HG03280 (cell line): ENCODE data around the gene TNN.
"Not testable (repeated sequence)": the region's sequence is repeated elsewhere in the genome, so short reads cannot be mapped to it uniquely, and the experiment has no call there.

ENCODE experiments used
- ATAC-seq: cut with Tn5 transposase; IDR thresholded peaks from one replicate; pipeline ENCODE4 v1.9.1; 2021; ENCODE audit warnings: mild to moderate bottlenecking, moderate library complexity; ENCODE audit not compliant: unreplicated experiment

The TNN gene

DNA sequence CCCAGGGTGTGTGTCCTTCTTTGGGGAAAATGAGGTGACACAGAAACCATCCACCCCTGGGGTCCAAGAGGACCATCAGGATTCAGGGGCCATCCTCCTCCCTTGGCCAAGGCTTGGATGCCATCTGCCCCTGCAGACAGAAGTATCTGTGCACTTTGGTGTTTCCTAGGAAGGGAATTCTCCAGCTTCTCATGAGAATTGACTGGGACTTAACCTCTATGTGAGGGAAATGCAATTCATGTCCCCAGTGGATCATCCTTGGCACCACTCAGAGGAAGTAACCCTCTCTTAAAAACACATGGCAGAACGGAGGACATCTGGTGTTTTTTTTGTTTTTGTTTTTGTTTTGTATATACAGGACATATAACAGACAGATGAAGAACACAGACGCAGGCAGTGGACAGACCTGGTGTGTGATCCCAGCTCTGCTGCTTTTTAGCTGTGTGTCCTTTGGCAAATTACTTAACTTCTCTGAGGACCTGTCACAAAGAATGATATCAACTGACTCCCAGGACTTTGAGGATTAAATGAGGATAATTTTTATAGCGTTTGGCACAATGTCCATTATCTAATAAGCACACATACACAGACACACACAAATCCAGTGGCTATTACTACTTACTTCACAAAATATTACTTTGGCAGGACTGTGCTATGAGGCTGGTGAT, 3.8 kb downstream of the TNN start:
- no peak for ATAC-seq

- ATAC-seq = no peak
Measured at GRCh38 chr1:175072099-175072951, 4.7 kb downstream of the TNN start.

DNA sequence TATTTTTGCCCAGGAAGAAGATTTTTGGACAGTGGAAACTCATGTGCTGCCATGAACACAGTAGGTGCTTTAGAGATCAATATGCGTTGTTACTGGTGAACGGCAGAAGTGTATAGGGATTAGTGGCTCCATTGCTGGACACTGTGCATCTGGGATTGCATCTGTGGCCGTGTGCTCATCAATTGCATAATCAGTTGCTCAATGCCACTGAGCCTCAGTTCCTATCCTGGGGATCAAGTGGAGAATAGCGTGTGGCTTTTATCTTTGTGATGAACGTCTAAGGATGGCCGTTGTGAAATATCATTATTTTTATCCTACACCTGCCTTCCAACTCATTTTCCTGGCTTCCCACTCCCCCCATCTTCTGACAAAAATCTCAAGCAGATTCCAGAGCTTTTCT, 5.4 kb downstream of the TNN start:
- ATAC-seq = no peak

GRCh38 chr1:175073633-175074032, 6.0 kb downstream of the TNN start:
- no peak for ATAC-seq

DNA sequence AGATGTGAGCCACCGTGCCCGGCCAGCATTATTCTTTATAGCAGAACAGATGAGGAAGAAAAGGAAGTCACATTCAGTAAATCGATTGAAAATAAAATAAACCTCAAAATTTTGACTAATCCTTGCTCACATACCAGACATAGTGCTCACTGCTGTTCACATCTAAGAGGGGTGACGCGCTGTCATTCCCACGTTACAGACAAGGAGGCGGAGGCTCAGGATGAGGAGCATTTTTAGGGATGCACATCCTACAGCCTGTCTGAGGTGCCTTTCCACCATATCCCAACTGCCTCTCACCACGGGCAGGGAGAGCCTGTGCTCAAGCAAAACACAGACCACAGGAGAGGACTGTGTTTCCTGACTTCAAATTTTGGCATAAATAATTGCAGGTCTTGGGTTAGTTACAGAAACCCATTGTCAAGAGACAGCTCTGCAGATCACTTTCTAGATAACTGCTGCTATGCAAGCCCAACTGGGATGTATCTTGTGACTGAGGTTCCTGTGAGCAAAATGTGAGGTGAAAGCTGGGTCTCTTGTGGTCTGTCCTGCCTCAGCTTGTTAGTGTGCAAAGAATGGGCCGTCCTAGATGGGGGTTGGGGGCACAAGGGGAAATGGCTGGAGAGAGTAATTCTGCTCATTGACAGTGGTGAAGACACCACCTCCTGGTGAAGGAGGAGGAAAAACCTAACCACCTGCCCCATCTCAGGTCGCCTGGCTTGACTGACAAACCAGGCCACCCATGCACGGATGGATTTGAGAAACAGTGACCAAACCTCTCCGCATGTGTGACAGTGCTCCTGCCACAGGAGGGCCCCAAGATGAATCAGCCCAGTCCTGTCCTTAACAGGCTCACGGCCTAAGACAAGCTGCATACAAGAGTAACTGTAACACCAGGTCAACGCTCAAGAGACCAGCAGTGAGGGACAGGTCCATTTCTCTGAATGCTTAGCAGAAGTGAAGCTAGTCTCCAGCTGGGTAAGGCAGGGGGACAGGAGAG, 8.2 kb downstream of the TNN start:
- ATAC-seq = no peak

DNA sequence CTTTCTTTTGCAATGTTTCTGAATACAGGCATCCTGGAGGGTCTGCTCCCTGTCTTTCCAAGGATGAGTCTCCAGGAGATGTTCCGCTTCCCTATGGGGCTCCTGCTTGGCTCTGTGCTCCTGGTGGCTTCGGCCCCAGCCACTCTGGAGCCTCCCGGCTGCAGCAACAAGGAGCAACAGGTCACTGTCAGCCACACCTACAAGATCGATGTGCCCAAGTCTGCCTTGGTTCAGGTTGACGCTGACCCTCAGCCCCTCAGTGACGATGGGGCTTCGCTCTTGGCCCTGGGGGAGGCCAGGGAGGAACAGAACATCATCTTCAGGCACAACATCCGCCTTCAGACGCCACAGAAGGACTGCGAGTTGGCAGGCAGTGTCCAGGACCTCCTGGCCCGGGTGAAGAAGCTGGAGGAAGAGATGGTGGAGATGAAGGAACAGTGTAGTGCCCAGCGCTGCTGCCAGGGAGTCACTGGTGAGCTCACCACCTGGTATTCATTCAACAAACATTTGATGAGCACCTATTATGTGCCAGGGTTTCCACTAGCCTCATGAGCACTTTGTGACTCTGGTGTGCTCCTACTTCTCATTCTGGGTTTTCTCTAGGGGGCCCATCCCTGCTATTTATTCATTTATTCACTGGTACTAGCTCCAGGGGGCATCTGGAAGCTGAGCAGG, 9.9 kb downstream of the TNN start:
- ATAC-seq = no peak

DNA sequence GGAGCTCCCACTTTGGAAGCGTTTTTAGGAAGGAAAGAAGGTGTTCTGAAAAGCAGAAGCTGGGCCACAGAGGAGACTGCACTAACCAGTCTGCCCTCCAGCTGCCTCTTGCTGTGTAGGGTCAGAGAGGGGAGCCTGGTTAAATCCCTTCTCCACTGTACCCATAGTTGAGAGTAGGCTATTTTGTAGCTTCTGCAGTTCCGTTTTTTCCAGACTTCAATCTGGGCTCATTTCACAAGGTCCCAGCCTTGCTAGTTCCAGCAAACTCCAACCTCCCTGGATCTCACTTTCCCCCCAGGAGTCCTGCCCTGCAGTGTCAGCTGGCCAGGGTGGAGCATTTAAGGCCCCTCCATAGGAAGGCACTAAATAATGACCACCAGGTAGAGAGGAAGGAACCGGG, 11.0 kb downstream of the TNN start:
- no peak for ATAC-seq

DNA sequence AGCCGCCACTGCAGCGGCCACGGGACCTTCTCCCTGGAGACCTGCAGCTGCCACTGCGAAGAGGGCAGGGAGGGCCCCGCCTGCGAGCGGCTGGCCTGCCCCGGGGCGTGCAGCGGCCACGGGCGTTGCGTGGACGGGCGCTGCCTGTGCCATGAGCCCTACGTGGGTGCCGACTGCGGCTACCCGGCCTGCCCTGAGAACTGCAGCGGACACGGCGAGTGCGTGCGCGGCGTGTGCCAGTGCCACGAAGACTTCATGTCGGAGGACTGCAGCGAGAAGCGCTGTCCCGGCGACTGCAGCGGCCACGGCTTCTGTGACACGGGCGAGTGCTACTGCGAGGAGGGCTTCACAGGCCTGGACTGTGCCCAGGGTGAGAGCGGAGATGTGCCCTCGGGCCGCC, 11.7 kb downstream of the TNN start:
- ATAC-seq = no peak

DNA sequence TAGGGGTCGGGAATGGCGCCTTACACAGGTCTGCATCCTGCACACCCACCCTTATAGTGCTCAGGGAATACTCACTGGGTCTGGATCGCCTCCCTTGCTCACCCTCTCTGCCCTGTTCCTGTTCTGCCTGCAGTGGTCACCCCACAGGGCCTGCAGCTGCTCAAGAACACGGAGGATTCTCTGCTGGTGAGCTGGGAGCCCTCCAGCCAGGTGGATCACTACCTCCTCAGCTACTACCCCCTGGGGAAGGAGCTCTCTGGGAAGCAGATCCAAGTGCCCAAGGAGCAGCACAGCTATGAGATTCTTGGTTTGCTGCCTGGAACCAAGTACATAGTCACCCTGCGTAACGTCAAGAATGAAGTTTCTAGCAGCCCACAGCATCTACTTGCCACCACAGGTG, 12.4 kb downstream of the TNN start:
- ATAC-seq = no peak

DNA sequence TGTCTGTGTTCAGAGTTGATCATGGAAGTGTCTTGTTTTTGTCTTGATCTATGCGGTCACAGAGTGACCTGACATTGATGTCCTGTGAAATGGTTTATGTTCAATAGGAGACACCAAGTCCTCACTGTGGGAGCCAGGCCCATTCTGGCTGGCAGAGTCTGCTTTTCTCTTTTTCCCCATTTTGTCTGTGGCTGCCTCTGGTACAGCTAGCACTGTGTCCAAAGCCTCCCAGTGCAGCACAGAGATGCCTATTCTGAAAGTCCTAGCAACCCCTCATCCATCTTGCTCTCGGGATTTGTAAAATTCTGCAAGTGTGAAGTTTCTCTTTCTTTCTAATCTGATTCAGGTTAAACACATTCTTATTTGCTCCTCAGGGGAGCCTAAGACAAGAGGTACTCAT, 14.3 kb downstream of the TNN start:
- ATAC-seq = no peak

DNA sequence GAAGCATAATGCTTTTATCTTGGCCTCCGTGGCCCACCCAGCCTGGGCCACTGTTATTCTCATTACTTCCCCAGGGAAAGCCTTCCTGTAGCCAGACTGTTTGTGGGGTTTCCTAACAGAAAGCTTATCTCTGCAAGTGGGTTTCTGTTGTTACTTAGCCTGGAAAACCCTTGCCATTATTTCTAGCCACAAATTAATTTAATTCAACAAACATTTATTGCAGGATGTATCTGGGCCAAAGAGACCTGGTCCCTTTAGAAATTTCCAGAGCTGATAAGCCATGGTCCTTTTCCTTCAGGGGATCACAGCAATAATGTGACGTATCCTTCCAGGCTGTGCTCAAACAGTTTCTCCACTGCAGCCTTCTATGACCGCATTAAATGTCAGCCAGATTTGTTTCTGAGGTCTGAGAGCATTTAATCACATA, 20.9 kb downstream of the TNN start:
- ATAC-seq = no peak

- no peak for ATAC-seq
Measured at GRCh38 chr1:175089136-175089718, 21.6 kb downstream of the TNN start.

- no peak for ATAC-seq
Measured at GRCh38 chr1:175090780-175091179, 23.1 kb downstream of the TNN start.

GRCh38 chr1:175094626-175095025, 27.0 kb downstream of the TNN start:
- ATAC-seq = no peak

DNA sequence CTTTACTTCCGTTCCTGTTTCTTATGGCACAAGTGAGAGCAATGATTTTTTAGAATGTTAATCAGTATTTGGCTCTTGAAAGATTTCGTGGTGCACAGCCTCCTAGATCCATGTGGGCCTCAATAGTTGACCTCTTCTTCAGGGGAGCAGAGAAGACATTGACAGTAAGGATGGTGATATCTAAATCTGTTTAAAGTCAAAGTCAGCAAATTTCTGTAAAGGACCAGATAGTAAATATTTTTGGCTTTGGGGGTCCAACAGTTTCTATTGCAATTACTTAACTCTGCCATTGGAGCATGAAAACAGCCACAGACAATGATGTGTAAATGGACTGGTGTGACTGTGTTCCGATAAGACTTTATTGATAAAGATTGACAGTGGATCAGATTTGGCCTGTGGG, 27.4 kb downstream of the TNN start:
- ATAC-seq = no peak

GRCh38 chr1:175095978-175096607, 28.5 kb downstream of the TNN start:
- ATAC-seq = no peak

DNA sequence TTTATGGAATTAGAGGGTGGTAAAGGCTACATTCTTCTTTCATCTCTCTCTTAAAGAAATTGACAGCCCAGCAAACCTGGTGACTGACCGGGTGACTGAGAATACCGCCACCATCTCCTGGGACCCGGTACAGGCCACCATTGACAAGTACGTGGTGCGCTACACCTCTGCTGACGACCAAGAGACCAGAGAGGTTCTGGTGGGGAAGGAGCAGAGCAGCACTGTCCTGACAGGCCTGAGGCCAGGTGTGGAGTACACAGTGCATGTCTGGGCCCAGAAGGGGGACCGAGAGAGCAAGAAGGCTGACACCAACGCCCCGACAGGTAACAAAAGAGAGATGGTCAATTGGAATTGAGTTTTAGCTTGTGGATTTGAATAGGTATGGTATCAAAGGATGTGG, 29.7 kb downstream of the TNN start:
- ATAC-seq = no peak

- ATAC-seq = no peak
Measured at GRCh38 chr1:175099916-175100315, 32.3 kb downstream of the TNN start.

- ATAC-seq = not testable (repeated sequence)
Measured at GRCh38 chr1:175102166-175102565, 34.5 kb downstream of the TNN start.

DNA sequence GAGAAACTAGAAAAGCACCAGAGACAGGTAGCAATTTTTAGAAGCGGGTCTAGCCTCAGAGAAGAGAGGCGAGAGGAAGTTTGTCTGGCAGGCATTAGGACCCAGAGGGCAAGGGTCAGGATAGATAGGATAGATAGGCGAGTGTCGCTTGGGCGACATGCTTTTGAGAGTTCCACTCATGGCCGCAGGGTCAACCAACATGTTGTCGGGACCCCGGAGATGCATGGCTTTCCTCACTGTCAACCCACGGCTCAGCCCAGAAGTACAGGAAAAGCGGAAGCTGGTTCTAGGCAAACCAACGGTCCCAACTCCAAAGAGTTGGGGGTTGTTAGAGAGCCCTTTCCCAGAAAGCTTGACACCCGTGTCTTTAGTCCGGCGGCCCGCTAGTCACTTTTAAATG, 38.9 kb downstream of the TNN start:
- ATAC-seq = not testable (repeated sequence)
